Astrocyte (in vitro differentiated cells and primary cell): Measurements from ENCODE around the gene KLRD1. TPM values are rescaled to one million over a fixed set of nuclear protein-coding genes. Genes with fewer than 3 reads are reported as not detected.

Experiments used
- DNase-seq: peaks from one replicate; pipeline ENCODE4 v3.0.0-alpha.2; 2010; ENCODE audit warnings: low read depth
- FAIRE-seq: peaks from 2 replicates; lab custom pipeline; 2011; peaks lifted over from hg19 to GRCh38; lab: Jason Lieb, UNC
- H2AFZ ChIP-seq: 2 replicates; pipeline ENCODE4 v1.6.0; 2012; ENCODE audit warnings: low read depth, low read length, inconsistent platforms
- H3K27ac ChIP-seq: 2 replicates; pipeline ENCODE4 v1.5.1; 2011; ENCODE audit warnings: low read depth, low read length, inconsistent platforms
- H3K27me3 ChIP-seq: 2 replicates; pipeline ENCODE4 v1.6.0; 2011; ENCODE audit warnings: low read length, inconsistent platforms; ENCODE audit not compliant: insufficient read depth
- H3K36me3 ChIP-seq: 2 replicates; pipeline ENCODE4 v1.5.1; 2011; ENCODE audit warnings: low read length, inconsistent platforms; ENCODE audit not compliant: insufficient read depth
- H3K4me1 ChIP-seq: 2 replicates; pipeline ENCODE4 v1.5.1; 2011; ENCODE audit warnings: low read length, inconsistent platforms; ENCODE audit not compliant: insufficient read depth
- H3K4me2 ChIP-seq: 2 replicates; pipeline ENCODE4 v1.6.0; 2012; ENCODE audit warnings: low read length, inconsistent platforms
- H3K4me3 ChIP-seq: 2 replicates; pipeline ENCODE4 v1.5.1; 2011; ENCODE audit warnings: low read depth, mild to moderate bottlenecking, low read length, inconsistent platforms; ENCODE audit not compliant: insufficient read depth
- H3K79me2 ChIP-seq: 2 replicates; pipeline ENCODE4 v1.6.0; 2012; ENCODE audit warnings: mild to moderate bottlenecking, low read length, inconsistent platforms; ENCODE audit not compliant: insufficient read depth
- H3K9ac ChIP-seq: 2 replicates; pipeline ENCODE4 v1.6.0; 2012; ENCODE audit warnings: mild to moderate bottlenecking, low read length, inconsistent platforms
- H3K9me3 ChIP-seq: 2 replicates; pipeline ENCODE4 v1.5.1; 2012; ENCODE audit warnings: low read depth, mild to moderate bottlenecking, low read length, inconsistent platforms; ENCODE audit not compliant: insufficient read depth
- H4K20me1 ChIP-seq: 2 replicates; pipeline ENCODE4 v1.6.0; 2012; ENCODE audit warnings: low read length, inconsistent platforms; ENCODE audit not compliant: insufficient read depth
- H3K27ac Mint-ChIP-seq: one replicate; pipeline ENCODE4 v1.8.0; 2021; ENCODE audit warnings: mild to moderate bottlenecking, mixed read lengths; ENCODE audit not compliant: unreplicated experiment
- H3K27me3 Mint-ChIP-seq: one replicate; pipeline ENCODE4 v1.8.0; 2021; ENCODE audit warnings: low read depth, mixed read lengths; ENCODE audit not compliant: unreplicated experiment
- H3K36me3 Mint-ChIP-seq: one replicate; pipeline ENCODE4 v1.8.0; 2021; ENCODE audit warnings: low read depth, mixed read lengths; ENCODE audit not compliant: unreplicated experiment
- H3K4me1 Mint-ChIP-seq: one replicate; pipeline ENCODE4 v1.8.0; 2021; ENCODE audit warnings: low read depth, mixed read lengths; ENCODE audit not compliant: unreplicated experiment
- H3K4me3 Mint-ChIP-seq: one replicate; pipeline ENCODE4 v1.8.0; 2021; ENCODE audit warnings: mild to moderate bottlenecking, moderate library complexity, mixed read lengths; ENCODE audit not compliant: unreplicated experiment
- H3K9me3 Mint-ChIP-seq: one replicate; pipeline ENCODE4 v1.8.0; 2021; ENCODE audit warnings: mild to moderate bottlenecking, mixed read lengths; ENCODE audit not compliant: unreplicated experiment
- CTCF ChIP-seq: IDR thresholded peaks from 2 replicates; pipeline ENCODE4 v1.5.1; 2011; ENCODE audit warnings: low read depth, mild to moderate bottlenecking, inconsistent platforms, low read length, moderate library complexity; ENCODE audit not compliant: insufficient read depth
- EZH2 ChIP-seq: IDR thresholded peaks from 2 replicates; pipeline ENCODE4 v1.6.1; 2012; ENCODE audit warnings: mild to moderate bottlenecking, low read length, inconsistent platforms; ENCODE audit not compliant: insufficient read depth
- total RNA-seq: library from RNA; stranded (reverse); gene quantifications from 2 replicates; pipeline ENCODE4 v1.2.1, GENCODE V29; 2021

Gene KLRD1
- total RNA-seq, 1 donor from 2014 or later = 0.45 TPM

- DNase-seq = no peak
- H3K4me3 ChIP-seq = no peak overlapping the region
- no peaks in the 10 kb centered on the region for H3K4me1 ChIP-seq
- no peaks in the 10 kb centered on the region for H3K36me3 ChIP-seq
- H3K36me3 Mint-ChIP-seq = no peaks in the 10 kb centered on the region
- no peak overlapping the region for H3K27ac ChIP-seq
- no peak overlapping the region for H3K27ac Mint-ChIP-seq
- no peaks in the 10 kb centered on the region for H3K9me3 ChIP-seq
- H3K9ac ChIP-seq = no peak overlapping the region
- no peaks in the 10 kb centered on the region for H3K79me2 ChIP-seq
- H2AFZ ChIP-seq = no peak overlapping the region
- no peaks in the 10 kb centered on the region for H3K9me3 Mint-ChIP-seq
- TF ChIP-seq CTCF = no peak
- no peak for TF ChIP-seq EZH2
- H4K20me1 ChIP-seq = no peaks in the 10 kb centered on the region
- H3K4me1 Mint-ChIP-seq = no peaks in the 10 kb centered on the region
- no peak for FAIRE-seq
- no peak overlapping the region for H3K4me2 ChIP-seq
- H3K4me3 Mint-ChIP-seq = no peak overlapping the region
- peaks cover 3% of the 10 kb centered on the region for H3K27me3 Mint-ChIP-seq
- H3K27me3 ChIP-seq = no peaks in the 10 kb centered on the region
Measured at GRCh38 chr12:10289005-10289754, 18.5 kb upstream of the KLRD1 start.

- Mint-ChIP-seq H3K4me1 (no peaks in the 10 kb centered on the region), H3K9me3 (no peaks in the 10 kb centered on the region), H3K4me3 (no peak overlapping the region), H3K36me3 (no peaks in the 10 kb centered on the region), H3K27ac (no peak overlapping the region), H3K27me3 (peaks cover 3% of the 10 kb centered on the region)
- FAIRE-seq (no peak), DNase-seq (no peak)
- Histone ChIP-seq H3K9ac (no peak overlapping the region), H3K27ac (no peak overlapping the region), H4K20me1 (no peaks in the 10 kb centered on the region), H3K4me1 (no peaks in the 10 kb centered on the region), H3K36me3 (no peaks in the 10 kb centered on the region), H3K9me3 (no peaks in the 10 kb centered on the region), H3K27me3 (no peaks in the 10 kb centered on the region), H3K79me2 (no peaks in the 10 kb centered on the region), H3K4me2 (no peak overlapping the region), H3K4me3 (no peak overlapping the region), H2AFZ (no peak overlapping the region)
- TF ChIP-seq CTCF = no peak
- TF ChIP-seq EZH2 = no peak
Measured at GRCh38 chr12:10291030-10291429, 16.6 kb upstream of the KLRD1 start.

GRCh38 chr12:10293151-10293550 lies 14.5 kb upstream of the KLRD1 start:
- no peak overlapping the region for H2AFZ ChIP-seq
- H3K79me2 ChIP-seq = no peaks in the 10 kb centered on the region
- H3K4me2 ChIP-seq = no peak overlapping the region
- H3K27ac Mint-ChIP-seq = no peak overlapping the region
- no peak overlapping the region for H3K4me3 Mint-ChIP-seq
- no peaks in the 10 kb centered on the region for H3K36me3 ChIP-seq
- TF ChIP-seq CTCF (no peak), EZH2 (no peak)
- no peaks in the 10 kb centered on the region for H3K36me3 Mint-ChIP-seq
- H3K9ac ChIP-seq = no peak overlapping the region
- FAIRE-seq (no peak), DNase-seq (no peak)
- no peaks in the 10 kb centered on the region for H3K27me3 ChIP-seq
- no peaks in the 10 kb centered on the region for H4K20me1 ChIP-seq
- no peaks in the 10 kb centered on the region for H3K4me1 Mint-ChIP-seq
- H3K27me3 Mint-ChIP-seq = peaks cover 3% of the 10 kb centered on the region
- no peaks in the 10 kb centered on the region for H3K9me3 ChIP-seq
- no peak overlapping the region for H3K4me3 ChIP-seq
- H3K9me3 Mint-ChIP-seq = no peaks in the 10 kb centered on the region
- H3K27ac ChIP-seq = no peak overlapping the region
- H3K4me1 ChIP-seq = no peaks in the 10 kb centered on the region
